UCSD-AML1 (cell line): ENCODE measurements around the gene KRTAP5-4.
"Not testable (repeated sequence)": the region's sequence is repeated elsewhere in the genome, so short reads cannot be mapped to it uniquely, and the experiment has no call there.

Experiments
- DNase-seq: peaks from one replicate; lab custom pipeline; 2025; ENCODE audit not compliant: unreplicated experiment; lab: John Stamatoyannopoulos, UW

Gene KRTAP5-4

GRCh38 chr11:1639102-1639620 is 17.2 kb upstream of the KRTAP5-4 start:
- no peak for DNase-seq

GRCh38 chr11:1638344-1638743 is 16.4 kb upstream of the KRTAP5-4 start:
- no peak for DNase-seq

GRCh38 chr11:1637628-1638027 is 15.7 kb upstream of the KRTAP5-4 start:
- no peak for DNase-seq

GRCh38 chr11:1636291-1636950 is 14.5 kb upstream of the KRTAP5-4 start:
- no peak for DNase-seq

- no peak for DNase-seq
Measured at GRCh38 chr11:1633864-1634263, 11.9 kb upstream of the KRTAP5-4 start.

GRCh38 chr11:1632053-1632714 is 10.2 kb upstream of the KRTAP5-4 start:
- no peak for DNase-seq

- DNase-seq, result no peak
Measured at GRCh38 chr11:1631066-1631568, 9.2 kb upstream of the KRTAP5-4 start.

GRCh38 chr11:1630271-1630670 is 8.3 kb upstream of the KRTAP5-4 start:
- DNase-seq, result no peak

GRCh38 chr11:1629326-1630185 is 7.6 kb upstream of the KRTAP5-4 start, which contains the start of gene KRTAP5-5:
Gene KRTAP5-5, plus strand, starts transcription at chr11:1629775. Its CDS starts 66 bp downstream, at chr11:1629841.
- DNase-seq, result no peak

GRCh38 chr11:1628506-1629325 is 6.8 kb upstream of the KRTAP5-4 start:
- DNase-seq, result peak; percentile 73

GRCh38 chr11:1625541-1625940 is 3.6 kb upstream of the KRTAP5-4 start:
- no peak for DNase-seq

GRCh38 chr11:1624621-1625020 is 2.7 kb upstream of the KRTAP5-4 start:
- DNase-seq, result no peak

GRCh38 chr11:1623716-1624115 is 1.8 kb upstream of the KRTAP5-4 start:
- DNase-seq, result no peak

GRCh38 chr11:1619449-1619848 is 2.5 kb downstream of the KRTAP5-4 start:
- peak; percentile 53 for DNase-seq

GRCh38 chr11:1618231-1618630 is 3.7 kb downstream of the KRTAP5-4 start:
- DNase-seq, result no peak

GRCh38 chr11:1608363-1608762 is 13.6 kb downstream of the KRTAP5-4 start, which contains the start of gene KRTAP5-3:
Gene KRTAP5-3, minus strand, starts transcription at chr11:1608463. Its CDS starts 78 bp downstream, at chr11:1608385.
- no peak for DNase-seq

GRCh38 chr11:1607901-1608300 is 14.0 kb downstream of the KRTAP5-4 start:
- DNase-seq, result not testable (repeated sequence)

GRCh38 chr11:1607156-1607845 is 14.6 kb downstream of the KRTAP5-4 start:
- not testable (repeated sequence) for DNase-seq

GRCh38 chr11:1605923-1606322 is 16.0 kb downstream of the KRTAP5-4 start:
- not testable (repeated sequence) for DNase-seq

- no peak for DNase-seq
Measured at GRCh38 chr11:1604711-1605110, 17.2 kb downstream of the KRTAP5-4 start.
